Stimulated activated CD4-positive, alpha-beta T cell treated with anti-CD3 and anti-CD28 coated beads, Interleukin-4, amount 100 ng/mL, for 24 hours (primary cell): ENCODE results near the gene ZNF134.
A peak's percentile ranks its signal among the peaks of the same experiment; 100 is the strongest.

Source experiments
- DNase-seq: peaks from one replicate; pipeline ENCODE4 v3.0.0-alpha.2; 2020

Gene ZNF134

DNA sequence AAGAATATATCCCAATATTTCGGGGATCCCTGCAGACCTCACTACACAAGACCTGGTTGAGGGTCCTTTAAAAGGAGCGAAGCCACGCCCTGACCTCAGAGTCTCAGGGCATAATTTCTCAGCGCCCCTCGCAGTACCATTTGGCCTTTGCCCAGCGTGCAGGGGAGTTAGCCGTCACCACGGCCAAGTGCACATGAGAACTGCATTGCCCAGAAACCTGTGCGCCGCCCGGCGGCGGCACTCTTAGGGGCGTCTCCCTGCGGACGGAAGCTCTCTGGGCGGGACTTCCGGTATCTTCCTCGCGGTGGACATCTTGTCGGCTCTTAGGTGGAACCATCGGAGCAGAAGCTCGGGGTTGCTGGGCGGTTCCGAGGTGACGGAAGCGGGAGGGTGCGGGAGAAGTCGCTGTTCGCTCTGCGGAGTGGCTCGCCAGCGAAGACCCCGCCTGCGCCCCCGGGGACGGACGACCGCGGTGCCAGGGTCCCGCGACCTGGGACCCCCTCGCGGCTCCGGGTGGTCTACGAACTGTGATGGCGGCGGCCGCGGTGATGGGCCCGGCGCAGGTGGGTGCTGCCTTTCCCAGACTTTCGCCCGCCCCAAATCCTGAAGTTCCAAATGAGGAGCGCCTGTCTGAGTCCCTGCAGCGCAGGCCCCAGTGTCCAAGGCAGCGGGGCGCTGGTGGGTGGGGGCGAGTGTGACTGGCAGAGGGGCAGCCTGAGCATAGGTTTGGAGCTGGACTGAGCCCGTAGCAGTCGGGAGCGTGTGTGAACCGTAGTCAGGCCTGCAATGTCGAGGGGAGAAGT lies at the start of gene ZNF134:
ZNF134 (plus strand) TSS at position 302 of the 803 bp plus-strand sequence. CDS start 5,227 bp downstream, outside the sequence.
- DNase-seq = peak; percentile 92

- DNase-seq = no peak
Observed at GRCh38 chr19:57566396-57567265, 47.4 kb upstream of the ZNF134 start.

DNA sequence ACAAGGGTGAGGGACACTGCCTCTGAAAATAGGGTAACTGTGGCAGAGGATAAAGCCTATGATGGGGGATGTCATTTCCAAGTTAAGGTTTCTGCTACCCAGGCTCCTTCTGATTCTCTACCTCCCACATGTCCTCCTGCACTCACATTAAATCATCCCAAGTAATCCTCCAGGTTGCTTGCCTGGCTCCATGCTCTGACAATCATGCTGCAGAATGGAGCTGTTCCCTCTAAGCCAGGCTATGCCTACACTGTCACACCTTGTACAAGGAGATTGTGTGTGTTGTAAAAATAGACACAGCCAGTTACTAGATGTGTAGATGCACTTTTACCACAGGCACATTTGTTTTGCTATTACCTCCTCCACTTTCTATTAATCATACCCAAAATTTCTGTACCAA lies 43.3 kb upstream of the ZNF134 start:
- no peak for DNase-seq

DNA sequence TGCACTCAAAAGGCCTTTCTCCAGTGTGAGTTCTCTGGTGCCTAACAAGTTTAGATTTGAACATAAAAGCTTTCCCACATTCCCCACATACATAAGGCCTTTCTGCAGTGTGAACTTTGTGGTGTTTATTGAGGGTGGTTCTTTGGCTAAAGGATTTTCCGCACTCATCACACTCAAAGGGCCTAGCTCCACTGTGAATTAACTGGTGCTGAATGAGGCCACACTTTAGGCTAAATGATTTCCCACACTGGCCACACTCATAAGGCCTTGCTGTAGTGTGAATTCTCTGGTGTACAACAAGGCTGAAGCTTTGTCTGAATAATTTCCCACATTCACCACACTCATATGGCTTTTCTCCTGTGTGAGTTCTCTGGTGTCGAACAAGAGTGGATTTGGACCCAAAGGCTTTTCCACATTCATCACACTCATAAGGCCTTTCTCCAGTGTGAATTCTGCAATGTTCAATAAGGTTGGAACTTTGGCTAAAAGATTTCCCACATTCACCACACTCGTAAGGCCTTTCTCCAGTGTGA lies 41.6 kb upstream of the ZNF134 start:
- no peak for DNase-seq

GRCh38 chr19:57576661-57577060 lies 37.4 kb upstream of the ZNF134 start:
- DNase-seq = no peak

DNA sequence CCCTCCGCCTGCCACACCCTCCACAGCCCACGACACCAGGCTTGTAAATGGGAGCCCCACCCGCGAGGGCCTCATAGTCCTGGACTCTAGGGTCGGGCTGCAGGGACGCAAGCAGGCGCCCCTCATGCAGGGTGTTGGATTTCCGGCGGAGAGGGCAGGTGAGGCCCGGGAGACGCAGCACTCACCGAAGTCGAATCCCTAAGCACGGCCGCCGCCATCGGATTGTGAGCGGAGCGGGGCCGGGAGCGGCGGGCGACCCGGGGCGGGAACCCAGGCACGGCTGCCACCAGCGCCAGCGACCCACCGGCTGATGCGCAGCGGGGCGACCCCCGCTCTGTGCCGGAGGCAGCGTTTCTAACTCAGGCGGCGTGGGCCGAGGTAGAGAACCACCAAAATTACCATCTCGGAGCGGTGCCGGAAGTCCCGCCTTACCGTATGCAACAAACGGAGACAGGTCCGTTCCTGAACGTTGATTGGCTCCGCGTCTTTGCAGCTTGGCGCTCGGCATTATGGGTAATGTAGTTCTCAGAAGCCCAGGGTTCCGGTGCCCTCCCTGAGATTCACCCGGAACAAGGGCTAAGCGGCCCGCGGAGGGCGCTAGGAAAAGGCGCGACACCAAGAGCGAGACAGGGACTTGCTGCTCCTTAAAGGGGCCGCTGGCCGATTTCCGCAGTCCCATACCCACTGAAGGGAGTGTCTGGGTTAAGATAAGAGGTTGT lies 35.4 kb upstream of the ZNF134 start, which contains the start of gene ZNF416:
ZNF416 (minus strand) TSS at position 425 of the 719 bp plus-strand sequence; CDS start at position 218, 207 bp downstream.
- DNase-seq = peak; percentile 97

GRCh38 chr19:57583104-57583520 lies 30.9 kb upstream of the ZNF134 start:
- DNase-seq = no peak

GRCh38 chr19:57583521-57584416 lies 30.3 kb upstream of the ZNF134 start, which contains the start of gene ZIK1:
Gene ZIK1 (plus strand): TSS chr19:57584145. CDS start chr19:57584357, 212 bp downstream.
- DNase-seq = peak; percentile 89

GRCh38 chr19:57587529-57587928 lies 26.5 kb upstream of the ZNF134 start:
- no peak for DNase-seq

- DNase-seq = no peak
Observed at GRCh38 chr19:57599377-57599760, 14.7 kb upstream of the ZNF134 start.

DNA sequence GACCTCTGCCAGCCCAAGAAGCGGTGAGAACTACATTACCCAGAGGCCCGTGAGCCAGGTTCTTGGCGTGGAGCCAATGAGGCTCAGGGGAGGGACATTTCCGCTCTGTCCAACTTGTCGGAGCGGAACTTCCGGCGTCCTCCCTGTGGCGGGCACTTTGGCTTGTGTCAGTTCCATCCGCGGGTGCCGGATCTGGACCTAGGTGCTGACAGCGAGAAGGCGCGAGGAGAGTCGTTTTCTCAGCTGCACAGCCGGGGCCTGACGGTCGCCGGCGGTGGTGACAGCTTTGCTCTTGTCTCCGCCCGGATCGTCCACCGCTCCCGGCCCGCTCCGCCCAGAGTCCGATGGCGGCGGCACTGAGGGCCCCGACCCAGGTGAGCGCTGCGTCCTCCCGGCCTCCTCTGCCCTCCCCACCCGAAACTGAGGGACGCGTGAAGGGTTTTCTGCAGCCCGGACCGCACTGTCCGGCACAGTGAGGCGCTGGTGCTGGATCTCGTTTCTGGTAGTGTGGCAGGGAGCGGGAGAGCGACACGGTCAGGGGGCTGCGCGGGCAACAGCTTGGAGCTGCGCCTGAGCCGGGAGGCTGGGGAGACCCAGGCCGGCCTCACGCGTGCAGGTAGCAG lies 14.2 kb upstream of the ZNF134 start, which contains the start of gene ZNF530:
ZNF530 (plus strand) TSS at position 125 of the 623 bp plus-strand sequence. CDS start 4,461 bp downstream, outside the sequence.
- DNase-seq = peak; percentile 91

DNA sequence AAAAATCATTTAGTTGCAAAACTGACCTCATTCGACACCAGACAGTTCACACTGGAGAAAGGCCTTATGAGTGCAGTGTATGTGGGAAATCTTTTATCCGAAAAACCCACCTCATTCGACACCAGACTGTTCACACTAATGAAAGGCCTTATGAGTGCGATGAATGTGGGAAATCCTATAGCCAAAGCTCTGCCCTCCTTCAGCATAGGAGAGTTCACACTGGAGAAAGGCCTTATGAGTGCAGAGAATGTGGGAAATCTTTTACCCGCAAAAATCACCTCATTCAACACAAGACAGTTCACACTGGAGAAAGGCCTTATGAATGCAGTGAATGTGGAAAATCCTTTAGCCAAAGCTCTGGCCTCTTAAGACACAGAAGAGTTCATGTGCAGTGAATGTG lies 7.1 kb upstream of the ZNF134 start:
- no peak for DNase-seq

DNA sequence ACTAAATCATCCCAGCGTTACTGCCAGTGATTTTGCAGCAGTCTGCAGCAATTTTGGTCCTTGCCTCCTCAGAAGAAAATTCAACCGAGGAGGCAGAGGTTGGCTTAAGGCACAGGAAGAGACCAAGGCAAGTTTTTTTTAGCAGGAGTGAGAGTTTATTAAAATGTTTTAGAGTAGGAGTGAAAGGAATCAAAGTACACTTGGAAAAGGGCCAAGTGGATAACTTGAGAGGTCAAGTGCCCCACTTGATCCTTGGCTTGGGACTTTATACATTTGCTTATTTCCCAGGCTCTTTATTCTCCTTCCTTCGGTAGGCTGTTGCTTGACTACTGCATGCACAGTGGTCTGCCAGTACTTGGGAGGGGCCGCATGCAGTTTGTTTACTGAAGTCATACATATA lies 2.9 kb upstream of the ZNF134 start:
- no peak for DNase-seq

DNA sequence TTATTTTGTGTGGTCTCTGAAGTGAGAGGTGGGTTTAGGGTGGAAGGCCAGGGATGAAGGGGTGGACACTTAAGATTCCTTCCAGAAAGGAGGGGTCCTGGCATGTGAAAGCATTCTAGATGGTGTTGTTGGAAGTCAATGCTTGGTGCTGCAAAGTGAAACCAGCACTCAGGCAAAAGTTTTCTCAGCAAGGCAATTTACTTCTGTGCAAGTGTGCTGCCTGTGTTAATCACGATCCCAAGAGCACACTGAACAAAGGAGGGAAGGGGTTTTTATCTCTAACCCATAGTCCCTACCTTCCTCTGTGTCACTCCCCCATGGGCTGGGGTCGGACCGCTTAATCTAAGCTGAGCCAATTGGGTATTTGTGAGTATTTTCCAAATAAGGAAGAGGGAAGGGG lies 1.3 kb downstream of the ZNF134 start:
- no peak for DNase-seq

- DNase-seq = no peak
Observed at GRCh38 chr19:57620673-57621348, 6.8 kb downstream of the ZNF134 start.

GRCh38 chr19:57623091-57623490 lies 9.0 kb downstream of the ZNF134 start:
- DNase-seq = no peak

DNA sequence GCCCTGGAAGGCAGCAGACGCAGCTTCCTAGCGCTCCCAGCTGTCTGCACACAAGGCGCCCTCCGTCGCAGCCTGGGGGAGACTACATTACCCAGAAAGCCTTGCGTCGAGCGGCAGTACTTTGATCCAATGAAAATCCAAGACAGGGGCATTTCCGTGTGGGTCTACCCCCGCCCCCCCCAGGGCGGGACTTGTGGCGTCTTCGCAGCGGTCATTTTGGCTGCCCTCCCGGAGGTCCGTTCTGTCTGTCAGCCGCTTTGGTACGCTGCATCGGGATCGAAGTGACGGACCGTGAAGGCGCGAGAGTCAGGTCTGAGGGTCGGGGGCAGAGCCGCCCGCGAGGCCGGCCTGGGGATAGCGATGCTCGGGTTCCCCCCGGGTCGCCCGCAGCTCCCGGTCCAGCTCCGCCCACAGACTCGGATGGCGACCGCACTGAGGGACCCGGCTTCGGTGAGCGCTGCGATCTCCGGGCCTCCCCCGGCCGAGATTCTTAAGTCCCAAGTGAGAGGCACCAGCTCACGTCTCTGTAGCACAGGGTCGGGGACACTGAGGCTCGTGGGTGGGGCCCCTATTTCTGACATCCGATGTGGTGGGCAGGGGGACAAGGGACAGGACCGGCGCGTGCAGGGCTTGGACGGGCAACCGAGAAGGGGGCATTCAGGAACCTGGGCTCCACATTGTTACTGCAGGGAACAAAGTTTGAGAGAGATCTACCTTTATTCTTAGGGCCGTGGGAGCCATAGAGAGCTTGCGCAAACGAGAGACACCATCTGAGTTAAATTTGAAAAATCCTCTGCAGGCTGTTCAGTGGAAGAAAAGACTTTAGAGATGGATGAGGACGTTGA lies 19.2 kb downstream of the ZNF134 start, which contains the start of gene ZNF211:
ZNF211 (plus strand) TSS at position 182 of the 845 bp plus-strand sequence; CDS start at position 361, 179 bp downstream.
- DNase-seq = peak; percentile 87

- no peak for DNase-seq
Observed at GRCh38 chr19:57633832-57634131, 19.7 kb downstream of the ZNF134 start.

DNA sequence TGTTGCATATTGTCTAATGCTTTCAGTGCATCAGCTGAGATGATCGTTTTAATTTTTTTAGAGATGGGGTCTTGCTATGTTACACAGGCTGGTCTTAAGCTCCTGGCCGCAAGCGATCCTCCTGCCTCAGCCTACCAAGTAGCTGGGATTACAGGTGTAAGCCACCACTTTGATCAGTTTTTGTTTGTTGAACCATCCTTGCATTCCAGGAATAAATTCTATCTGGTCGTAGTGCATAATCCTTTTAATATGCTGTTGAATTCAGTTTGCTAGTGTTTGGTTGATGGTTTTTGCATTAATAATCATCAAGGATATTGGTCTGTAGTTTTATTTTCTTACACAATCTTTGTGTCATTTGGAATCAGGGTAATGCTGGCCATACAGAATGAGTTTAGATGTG lies 23.3 kb downstream of the ZNF134 start:
- DNase-seq = no peak
